HepG2 (cell line): ENCODE results near the gene P2RY1. TPM values are rescaled to one million over a fixed set of nuclear protein-coding genes. Genes with fewer than 3 reads are reported as not detected.

Source experiments
- ATAC-seq: fragments of 200-7000 bp; cut with Tn5 transposase; 3 replicates; pipeline ENCODE4 v1.9.1; 2020; ENCODE audit warnings: mild to moderate bottlenecking, moderate library complexity
- BruUV-seq: library from RNA; stranded (reverse); fragments of 400-500 nt; replicated peaks from 2 replicates; lab custom pipeline; 2021; lab: Mats Ljungman, UMichigan
- CTCF ChIA-PET: fragments of 300-600 bp; formaldehyde crosslinking; extraction: SDS; loops from one replicate; lab custom pipeline; 2021; ENCODE audit warnings: low total read pairs, inconsistent platforms, low intra/inter-chr PET ratio; lab: Yijun Ruan, JAX
- POLR2A ChIA-PET: fragments of 350-600 bp; sonication (Branson Sonifier 250); formaldehyde crosslinking; loops from one replicate; lab custom pipeline; 2020; ENCODE audit warnings: antibody characterized with exemption, inconsistent platforms; lab: Yijun Ruan, JAX
- DNase-seq: peaks from one replicate; pipeline ENCODE4 v3.0.0-alpha.2; 2015; ENCODE audit warnings: low spot score
- FAIRE-seq: peaks from 3 replicates; lab custom pipeline; 2011; peaks lifted over from hg19 to GRCh38; lab: Jason Lieb, UNC
- H2AFZ ChIP-seq: one replicate; pipeline ENCODE4 v1.6.1; 2011; ENCODE audit warnings: low read length, inconsistent platforms
- H3K27ac ChIP-seq: fragments of 300-600 bp; 3 replicates; pipeline ENCODE4 v1.8.0; 2011; ENCODE audit warnings: mixed run types, mild to moderate bottlenecking, mixed read lengths, low read length, inconsistent platforms; ENCODE audit not compliant: insufficient read depth; ENCODE audit errors: extremely low read length
- H3K27me3 ChIP-seq, 2 experiments: fragments of 200-600 bp in 1 of 2; 2 replicates in 1 of 2; 3 replicates in 1 of 2; pipeline versions ENCODE4 v1.6.0 to v1.8.0; 2011; ENCODE audit warnings: low read length in 2 of 2, mild to moderate bottlenecking in 2 of 2, moderate library complexity in 2 of 2, inconsistent platforms in 1 of 2; ENCODE audit not compliant: insufficient read depth in 2 of 2, control insufficient read depth in 1 of 2
- H3K36me3 ChIP-seq, 2 experiments: fragments of 200-600 bp in 1 of 2; replicated peaks in 1 of 2; 2 replicates in 1 of 2; 3 replicates in 1 of 2; pipeline versions ENCODE4 v1.5.1 to v1.8.0; 2011; ENCODE audit warnings: low read length in 2 of 2, inconsistent platforms in 1 of 2; ENCODE audit not compliant: insufficient read depth in 2 of 2, control insufficient read depth in 1 of 2
- H3K4me1 ChIP-seq: 2 replicates; pipeline ENCODE4 v1.5.1; 2012; ENCODE audit warnings: low read length, inconsistent platforms; ENCODE audit not compliant: insufficient read depth
- H3K4me2 ChIP-seq: 2 replicates; pipeline ENCODE4 v1.6.0; 2011; ENCODE audit warnings: low read depth, low read length, inconsistent platforms
- H3K4me3 ChIP-seq, 3 experiments: fragments of 200-600 bp in 1 of 3; sonication (generic), shearing (Covaris generic) in 1 of 3; replicated peaks in 1 of 3; 2 replicates each; pipeline ENCODE4 v1.5.1; 2011 to 2016; ENCODE audit warnings: low read length in 3 of 3, inconsistent platforms in 2 of 3, low read depth in 2 of 3, mild to moderate bottlenecking in 2 of 3, control low read depth in 1 of 3, mixed read lengths in 1 of 3; ENCODE audit not compliant: insufficient read depth in 1 of 3
- H3K79me2 ChIP-seq: one replicate; pipeline ENCODE4 v1.6.1; 2011; ENCODE audit warnings: low read length, inconsistent platforms; ENCODE audit not compliant: insufficient read depth
- H3K9ac ChIP-seq: 2 replicates; pipeline ENCODE4 v1.6.0; 2011; ENCODE audit warnings: mild to moderate bottlenecking, low read depth, low read length, inconsistent platforms; ENCODE audit not compliant: insufficient read depth
- H3K9me3 ChIP-seq: 2 replicates; pipeline ENCODE4 v1.5.1; 2012; ENCODE audit warnings: mild to moderate bottlenecking, low read length
- H4K20me1 ChIP-seq: 2 replicates; pipeline ENCODE4 v1.6.0; 2011; ENCODE audit warnings: inconsistent platforms, mild to moderate bottlenecking, low read length, moderate library complexity; ENCODE audit not compliant: insufficient read depth
- EEA1 ChIP-seq: sonication (generic); formaldehyde crosslinking; IDR thresholded peaks from 2 replicates; pipeline ENCODE4 v1.5.1; 2020; ENCODE audit warnings: mild to moderate bottlenecking, missing genetic modification reagents, borderline replicate concordance
- FOXK2 ChIP-seq: fragments of 450-650 bp; IDR thresholded peaks from 2 replicates; pipeline ENCODE4 v1.6.1; 2016
- HMG20B ChIP-seq: conservative IDR thresholded peaks from 2 replicates; pipeline ENCODE4 v1.6.1; 2016; ENCODE audit warnings: missing genetic modification reagents, missing compliant biosample characterization
- HNRNPK ChIP-seq: fragments of 200-400 bp; formaldehyde crosslinking; IDR thresholded peaks from 2 replicates; pipeline ENCODE4 v1.6.1; 2018; ENCODE audit warnings: low read length, low read depth, moderate library complexity, mild to moderate bottlenecking; ENCODE audit not compliant: poor library complexity, severe bottlenecking
- HOXA3 ChIP-seq: sonication (generic); formaldehyde crosslinking; IDR thresholded peaks from 2 replicates; pipeline ENCODE4 v1.5.0; 2020; ENCODE audit warnings: missing genetic modification reagents
- MEF2D ChIP-seq: sonication (generic); formaldehyde crosslinking; IDR thresholded peaks from 2 replicates; pipeline ENCODE4 v1.5.1; 2020; ENCODE audit warnings: mild to moderate bottlenecking, missing genetic modification reagents
- NR2F6 ChIP-seq, 2 experiments: IDR thresholded peaks; 2 replicates each; pipeline ENCODE4 v1.6.1; 2016; ENCODE audit warnings: antibody characterized with exemption in 1 of 2, mild to moderate bottlenecking in 1 of 2
- RAD21 ChIP-seq: fragments of 450-650 bp; formaldehyde crosslinking; IDR thresholded peaks from 2 replicates; pipeline ENCODE4 v1.5.0; 2020; ENCODE audit warnings: mild to moderate bottlenecking
- TGIF2 ChIP-seq: IDR thresholded peaks from 2 replicates; pipeline ENCODE4 v1.6.1; 2016; ENCODE audit warnings: control low read depth, missing compliant biosample characterization
- U2AF1 ChIP-seq: fragments of 200-400 bp; formaldehyde crosslinking; optimal IDR thresholded peaks from 2 replicates; pipeline ENCODE3; 2017; ENCODE audit warnings: mild to moderate bottlenecking, low read depth, low read length
- ZBTB20 ChIP-seq: sonication (generic); formaldehyde crosslinking; IDR thresholded peaks from 2 replicates; pipeline ENCODE4 v1.8.1; 2023; ENCODE audit warnings: missing genetic modification reagents, low read depth, mild to moderate bottlenecking, borderline replicate concordance
- ZFY ChIP-seq: sonication (generic); formaldehyde crosslinking; IDR thresholded peaks from 2 replicates; pipeline ENCODE4 v1.4.0; 2020; ENCODE audit warnings: missing genetic modification reagents
- ZNF275 ChIP-seq: sonication (generic); formaldehyde crosslinking; IDR thresholded peaks from 2 replicates; pipeline ENCODE4 v1.8.0; 2022; ENCODE audit warnings: missing genetic modification reagents, mild to moderate bottlenecking, inconsistent platforms, borderline replicate concordance
- ZNF280B ChIP-seq: sonication (generic); formaldehyde crosslinking; IDR thresholded peaks from 2 replicates; pipeline ENCODE4 v1.5.0; 2020; ENCODE audit warnings: missing genetic modification reagents, mild to moderate bottlenecking, borderline replicate concordance
- ZNF343 ChIP-seq: sonication (generic); formaldehyde crosslinking; IDR thresholded peaks from 2 replicates; pipeline ENCODE4 v1.4.0; 2020; ENCODE audit warnings: mild to moderate bottlenecking, missing genetic modification reagents
- ZNF530 ChIP-seq: sonication (generic); formaldehyde crosslinking; IDR thresholded peaks from 2 replicates; pipeline ENCODE4 v1.5.0; 2020; ENCODE audit warnings: low read depth, mild to moderate bottlenecking, missing genetic modification reagents
- WGBS: methylation state at CpG from one replicate; pipeline ENCODE4 v1.1.6; 2017; ENCODE audit warnings: low lambda C conversion rate; 5-methylcytosine and 5-hydroxymethylcytosine counted together
- in situ Hi-C: cut with HindIII; loops from 2 replicates; pipeline ENCODE4 v1.10.0; 2017; ENCODE audit warnings: low pct_unique_long_range_greater_than_20kb; ENCODE audit not compliant: extremely low pct_ligation_motif_present
- intact Hi-C: fragments of 100-400 bp; cut with micrococcal nuclease; formaldehyde crosslinking; loops from one replicate; pipeline ENCODE4 v1.10.0; 2022; ENCODE audit not compliant: unreplicated experiment
- polyA plus RNA-seq, 8 experiments: library from polyadenylated mRNA; depleted of rRNA in 3 of 8; stranded (reverse) in 7 of 8; unstranded in 1 of 8; fragments of >200 nt; fragmentation: Illumina TruSeq in 4 of 8; extraction: Trizol in 4 of 8; gene quantifications; 2 replicates each; pipeline versions ENCODE4 v1.2.1 to v1.2.3, GENCODE V29; 2011 to 2016; ENCODE audit warnings: low read depth in 4 of 8, missing spikeins in 1 of 8, mixed read lengths in 1 of 8; ENCODE audit not compliant: insufficient read depth in 1 of 8
- total RNA-seq, 5 experiments: library from RNA; depleted of rRNA; stranded (reverse); fragments of >200 nt; fragmentation: Illumina TruSeq; extraction: Trizol; gene quantifications; 2 replicates each; pipeline ENCODE4 v1.2.3, GENCODE V29; 2016; ENCODE audit warnings: low read depth in 1 of 5
- TF ChIP-seq, protein P1 (sequence below): sonication (generic); formaldehyde crosslinking; IDR thresholded peaks from 2 replicates; pipeline ENCODE4 v1.4.0; 2020; ENCODE audit warnings: mild to moderate bottlenecking, missing genetic modification reagents, borderline replicate concordance
- TF ChIP-seq, protein P2 (sequence below): sonication (generic); formaldehyde crosslinking; IDR thresholded peaks from 2 replicates; pipeline ENCODE4 v1.4.0; 2020; ENCODE audit warnings: mild to moderate bottlenecking, missing genetic modification reagents

Gene P2RY1
- total and polyA plus RNA-seq, 2 of the 13 experiments (the other 11 are each of a cell fraction or from before 2014, with no cell fraction given) = not detected

GRCh38 chr3:152865668-152866245 lies 30.8 kb downstream of the P2RY1 start (continued):
- TF ChIP-seq ZFY (CRISPR knock-in tag) = no peak
- TF ChIP-seq FOXK2 = no peak
- no peak for TF ChIP-seq HNRNPK
- TF ChIP-seq HOXA3 (CRISPR knock-in tag) = no peak
- no peak for TF ChIP-seq U2AF1
- TF ChIP-seq, protein P1, sequence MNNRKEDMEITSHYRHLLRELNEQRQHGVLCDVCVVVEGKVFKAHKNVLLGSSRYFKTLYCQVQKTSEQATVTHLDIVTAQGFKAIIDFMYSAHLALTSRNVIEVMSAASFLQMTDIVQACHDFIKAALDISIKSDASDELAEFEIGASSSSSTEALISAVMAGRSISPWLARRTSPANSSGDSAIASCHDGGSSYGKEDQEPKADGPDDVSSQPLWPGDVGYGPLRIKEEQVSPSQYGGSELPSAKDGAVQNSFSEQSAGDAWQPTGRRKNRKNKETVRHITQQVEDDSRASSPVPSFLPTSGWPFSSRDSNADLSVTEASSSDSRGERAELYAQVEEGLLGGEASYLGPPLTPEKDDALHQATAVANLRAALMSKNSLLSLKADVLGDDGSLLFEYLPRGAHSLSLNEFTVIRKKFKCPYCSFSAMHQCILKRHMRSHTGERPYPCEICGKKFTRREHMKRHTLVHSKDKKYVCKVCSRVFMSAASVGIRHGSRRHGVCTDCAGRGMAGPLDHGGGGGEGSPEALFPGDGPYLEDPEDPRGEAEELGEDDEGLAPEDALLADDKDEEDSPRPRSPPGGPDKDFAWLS (CRISPR knock-in tag) = no peak
- no peak for TF ChIP-seq NR2F6 (IDR thresholded peaks at IDR 0.05)
- no peak for TF ChIP-seq NR2F6 (CRISPR knock-in tag; IDR thresholded peaks at IDR 0.05)
- TF ChIP-seq ZNF343 (CRISPR knock-in tag) = no peak
- TF ChIP-seq, all 625 proteins: peak for 0

GRCh38 chr3:152870027-152870426 lies 35.1 kb downstream of the P2RY1 start:
- no peak overlapping the region for H3K9ac ChIP-seq
- no peak for FAIRE-seq
- H4K20me1 ChIP-seq = no peaks in the 10 kb centered on the region
- WGBS = 36% methylated on average over 5 of the region's 5 CpGs
- no TSS peak for BruUV-seq
- no peaks in the 10 kb centered on the region for H3K36me3 ChIP-seq
- no peak overlapping the region for H3K4me3 ChIP-seq
- ChIA-PET CTCF (no interaction called here), POLR2A (no interaction called here)
- H3K27me3 ChIP-seq = no peaks in the 10 kb centered on the region
- DNase-seq = no peak
- no peak overlapping the region for H3K27ac ChIP-seq
- intact Hi-C loops (no loop called here), in situ Hi-C loops (no loop called here)
- no peaks in the 10 kb centered on the region for H3K4me1 ChIP-seq
- no peak overlapping the region for H3K4me2 ChIP-seq
- ATAC-seq = no peak
- no peak overlapping the region for H2AFZ ChIP-seq
- H3K79me2 ChIP-seq = no peaks in the 10 kb centered on the region
- H3K9me3 ChIP-seq = no peaks in the 10 kb centered on the region
- TF ChIP-seq HMG20B (CRISPR knock-in tag) (no peak), MEF2D (CRISPR knock-in tag) (no peak), ZNF530 (CRISPR knock-in tag) (no peak), RAD21 (CRISPR knock-in tag) (no peak), ZNF275 (no peak), ZNF280B (CRISPR knock-in tag) (no peak), EEA1 (no peak), TGIF2 (CRISPR knock-in tag) (no peak), ZBTB20 (CRISPR knock-in tag) (no peak)
- TF ChIP-seq, protein P2, sequence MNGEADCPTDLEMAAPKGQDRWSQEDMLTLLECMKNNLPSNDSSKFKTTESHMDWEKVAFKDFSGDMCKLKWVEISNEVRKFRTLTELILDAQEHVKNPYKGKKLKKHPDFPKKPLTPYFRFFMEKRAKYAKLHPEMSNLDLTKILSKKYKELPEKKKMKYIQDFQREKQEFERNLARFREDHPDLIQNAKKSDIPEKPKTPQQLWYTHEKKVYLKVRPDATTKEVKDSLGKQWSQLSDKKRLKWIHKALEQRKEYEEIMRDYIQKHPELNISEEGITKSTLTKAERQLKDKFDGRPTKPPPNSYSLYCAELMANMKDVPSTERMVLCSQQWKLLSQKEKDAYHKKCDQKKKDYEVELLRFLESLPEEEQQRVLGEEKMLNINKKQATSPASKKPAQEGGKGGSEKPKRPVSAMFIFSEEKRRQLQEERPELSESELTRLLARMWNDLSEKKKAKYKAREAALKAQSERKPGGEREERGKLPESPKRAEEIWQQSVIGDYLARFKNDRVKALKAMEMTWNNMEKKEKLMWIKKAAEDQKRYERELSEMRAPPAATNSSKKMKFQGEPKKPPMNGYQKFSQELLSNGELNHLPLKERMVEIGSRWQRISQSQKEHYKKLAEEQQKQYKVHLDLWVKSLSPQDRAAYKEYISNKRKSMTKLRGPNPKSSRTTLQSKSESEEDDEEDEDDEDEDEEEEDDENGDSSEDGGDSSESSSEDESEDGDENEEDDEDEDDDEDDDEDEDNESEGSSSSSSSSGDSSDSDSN (CRISPR knock-in tag) = no peak
